ENCODE results near the gene GFM2.
"Not testable (repeated sequence)": the region's sequence is repeated elsewhere in the genome, so short reads cannot be mapped to it uniquely, and the experiment has no call there.

GRCh38 chr5:74679300-74679699 lies 87.6 kb downstream of the GFM2 start:
- TF ChIP-seq CTCF (IDR thresholded peaks at IDR 0.05; ENCODE audit: insufficient read depth, low read depth, low read length); EZH2 (IDR thresholded peaks at IDR 0.05; ENCODE audit: insufficient read depth, low read length): not testable (repeated sequence)

Data from astrocyte (in vitro differentiated cells and primary cell).